ENCODE results near the gene USF2. TPM values are rescaled to one million over a fixed set of nuclear protein-coding genes. Genes with fewer than 3 reads are reported as not detected.

Gene USF2
- total and polyA plus RNA-seq, 2 donors (not counting 1 experiment from before 2014, with no cell fraction given): 318 to 377 TPM

GRCh38 chr19:35307931-35308330, 39.2 kb downstream of the USF2 start:
- ATAC-seq (ENCODE audit: low read depth) (no peak), DNase-seq (no peak)
- no peaks in the 10 kb centered on the region for H4K20me1 ChIP-seq (ENCODE audit: control insufficient read depth, insufficient read depth, low read length, poor library complexity, severe bottlenecking)
- Mint-ChIP-seq H3K27ac (no peak overlapping the region), H3K27me3 (no peaks in the 10 kb centered on the region), H3K9me3 (ENCODE audit: insufficient read depth) (no peaks in the 10 kb centered on the region), H3K4me3 (no peak overlapping the region), H3K4me1 (peaks cover 45% of the 10 kb centered on the region)
- no peak overlapping the region for H3K27ac ChIP-seq (ENCODE audit: low read length in 2 of 2)
- no peaks in the 10 kb centered on the region for H3K9me3 ChIP-seq (ENCODE audit: control extremely low read depth in 1 of 3, control insufficient read depth in 2 of 3, insufficient read depth in 1 of 3, low read length in 2 of 3)
- CTCF ChIA-PET: interaction anchor here (0.6 to 5.0 kb wide), 10 partner anchors 9 to 184 kb away, joined by 3 to 35 read pairs (median 4); no protein-coding TSS in a partner anchor
- H3K4me3 ChIP-seq (ENCODE audit: control extremely low read depth in 1 of 5, extremely low read depth in 1 of 5, insufficient read depth in 1 of 5, low read depth in 2 of 5, low read length in 4 of 5): no peak overlapping the region
- intact Hi-C loops (cut with micrococcal nuclease): loop anchor here (2.0 kb wide), 1 partner anchor 45 kb away; no protein-coding TSS in a partner anchor
- POLR2A ChIA-PET: interaction anchor here (1.4 to 1.6 kb wide), 2 partner anchors 16 to 40 kb away, joined by 4 read pairs; partner anchors contain the start of gene FFAR1
- TF ChIP-seq EZH2 (IDR thresholded peaks at IDR 0.05; ENCODE audit: borderline replicate concordance, insufficient read depth, low read depth, low read length, poor library complexity, severe bottlenecking) (no peak), CTCF (IDR thresholded peaks at IDR 0.05) (no peak)
- no peaks in the 10 kb centered on the region for H3K36me3 ChIP-seq (replicated peaks in 1 of 2; ENCODE audit: control extremely low read depth in 1 of 2, control insufficient read depth in 1 of 2, extremely low read depth in 1 of 2, insufficient read depth in 2 of 2, low read length in 1 of 2)
- 81% methylated on average over 10 of the region's 10 CpGs for whole genome bisulfite sequencing (ENCODE audit: insufficient coverage)
- H2AFZ ChIP-seq (ENCODE audit: insufficient read depth, low read depth, low read length, poor library complexity, severe bottlenecking): no peak overlapping the region
- peak overlapping the region; percentile 47 for H3K4me2 ChIP-seq (replicated peaks; ENCODE audit: low read depth, low read length, poor library complexity, severe bottlenecking)
- H3K4me1 ChIP-seq (ENCODE audit: control insufficient read depth in 2 of 2, insufficient read depth in 2 of 2, low read length in 2 of 2): peaks cover 21 to 48% of the 10 kb centered on the region in 2 donors
- H3K27me3 ChIP-seq (replicated peaks in 1 of 4; ENCODE audit: control extremely low read depth in 1 of 4, control insufficient read depth in 3 of 4, insufficient read depth in 4 of 4, low read length in 3 of 4): no peaks in the 10 kb centered on the region
- H3K79me2 ChIP-seq (ENCODE audit: control insufficient read depth, insufficient read depth, low read length): peaks cover 39% of the 10 kb centered on the region
- H3K9ac ChIP-seq (ENCODE audit: low read length): no peak overlapping the region

- H3K4me2 ChIP-seq (replicated peaks; ENCODE audit: low read depth, low read length, poor library complexity, severe bottlenecking): no peak overlapping the region
- H3K4me1 ChIP-seq (ENCODE audit: control insufficient read depth in 2 of 2, insufficient read depth in 2 of 2, low read length in 2 of 2): peaks cover 29 to 57% of the 10 kb centered on the region in 2 donors
- H3K9me3 ChIP-seq (ENCODE audit: control extremely low read depth in 1 of 3, control insufficient read depth in 2 of 3, insufficient read depth in 1 of 3, low read length in 2 of 3): no peaks in the 10 kb centered on the region
- ChIA-PET CTCF (interaction anchor here (0.7 to 5.0 kb wide), 4 partner anchors 12 to 44 kb away, joined by 3 to 35 read pairs (median 8); no protein-coding TSS in a partner anchor), POLR2A (interaction anchor here (1.4 kb wide), 1 partner anchor 39 kb away, joined by 4 read pairs; the partner anchor contains the start of gene FFAR1)
- no peak for DNase-seq
- no peaks in the 10 kb centered on the region for H3K27me3 Mint-ChIP-seq
- peak overlapping the region; percentile 23 for H3K27ac Mint-ChIP-seq
- H3K27me3 ChIP-seq (replicated peaks in 1 of 4; ENCODE audit: control extremely low read depth in 1 of 4, control insufficient read depth in 3 of 4, insufficient read depth in 4 of 4, low read length in 3 of 4): no peaks in the 10 kb centered on the region
- TF ChIP-seq CTCF (IDR thresholded peaks at IDR 0.05): no peak
- TF ChIP-seq EZH2 (IDR thresholded peaks at IDR 0.05; ENCODE audit: borderline replicate concordance, insufficient read depth, low read depth, low read length, poor library complexity, severe bottlenecking): no peak
- H4K20me1 ChIP-seq (ENCODE audit: control insufficient read depth, insufficient read depth, low read length, poor library complexity, severe bottlenecking): no peaks in the 10 kb centered on the region
- H3K4me3 Mint-ChIP-seq: no peak overlapping the region
- no peak for ATAC-seq (ENCODE audit: low read depth)
- intact Hi-C loops (cut with micrococcal nuclease): no loop called here
- no peak overlapping the region for H3K27ac ChIP-seq (ENCODE audit: low read length in 2 of 2)
- no peaks in the 10 kb centered on the region for H3K36me3 ChIP-seq (replicated peaks in 1 of 2; ENCODE audit: control extremely low read depth in 1 of 2, control insufficient read depth in 1 of 2, extremely low read depth in 1 of 2, insufficient read depth in 2 of 2, low read length in 1 of 2)
- H3K9me3 Mint-ChIP-seq (ENCODE audit: insufficient read depth): no peaks in the 10 kb centered on the region
- 94% methylated on average over 7 of the region's 7 CpGs for WGBS (ENCODE audit: insufficient coverage)
- peaks cover 44% of the 10 kb centered on the region for H3K4me1 Mint-ChIP-seq
- H3K4me3 ChIP-seq (ENCODE audit: control extremely low read depth in 1 of 5, extremely low read depth in 1 of 5, insufficient read depth in 1 of 5, low read depth in 2 of 5, low read length in 4 of 5): no peak overlapping the region
- peaks cover 47% of the 10 kb centered on the region for H3K79me2 ChIP-seq (ENCODE audit: control insufficient read depth, insufficient read depth, low read length)
- H2AFZ ChIP-seq (ENCODE audit: insufficient read depth, low read depth, low read length, poor library complexity, severe bottlenecking): no peak overlapping the region
- no peak overlapping the region for H3K9ac ChIP-seq (ENCODE audit: low read length)
Observed at GRCh38 chr19:35308910-35309309, 40.1 kb downstream of the USF2 start.

All from B cell (primary cell).